ENCODE data around the gene FAXDC2.

FAXDC2 gene, protein sequence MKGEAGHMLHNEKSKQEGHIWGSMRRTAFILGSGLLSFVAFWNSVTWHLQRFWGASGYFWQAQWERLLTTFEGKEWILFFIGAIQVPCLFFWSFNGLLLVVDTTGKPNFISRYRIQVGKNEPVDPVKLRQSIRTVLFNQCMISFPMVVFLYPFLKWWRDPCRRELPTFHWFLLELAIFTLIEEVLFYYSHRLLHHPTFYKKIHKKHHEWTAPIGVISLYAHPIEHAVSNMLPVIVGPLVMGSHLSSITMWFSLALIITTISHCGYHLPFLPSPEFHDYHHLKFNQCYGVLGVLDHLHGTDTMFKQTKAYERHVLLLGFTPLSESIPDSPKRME

DNA sequence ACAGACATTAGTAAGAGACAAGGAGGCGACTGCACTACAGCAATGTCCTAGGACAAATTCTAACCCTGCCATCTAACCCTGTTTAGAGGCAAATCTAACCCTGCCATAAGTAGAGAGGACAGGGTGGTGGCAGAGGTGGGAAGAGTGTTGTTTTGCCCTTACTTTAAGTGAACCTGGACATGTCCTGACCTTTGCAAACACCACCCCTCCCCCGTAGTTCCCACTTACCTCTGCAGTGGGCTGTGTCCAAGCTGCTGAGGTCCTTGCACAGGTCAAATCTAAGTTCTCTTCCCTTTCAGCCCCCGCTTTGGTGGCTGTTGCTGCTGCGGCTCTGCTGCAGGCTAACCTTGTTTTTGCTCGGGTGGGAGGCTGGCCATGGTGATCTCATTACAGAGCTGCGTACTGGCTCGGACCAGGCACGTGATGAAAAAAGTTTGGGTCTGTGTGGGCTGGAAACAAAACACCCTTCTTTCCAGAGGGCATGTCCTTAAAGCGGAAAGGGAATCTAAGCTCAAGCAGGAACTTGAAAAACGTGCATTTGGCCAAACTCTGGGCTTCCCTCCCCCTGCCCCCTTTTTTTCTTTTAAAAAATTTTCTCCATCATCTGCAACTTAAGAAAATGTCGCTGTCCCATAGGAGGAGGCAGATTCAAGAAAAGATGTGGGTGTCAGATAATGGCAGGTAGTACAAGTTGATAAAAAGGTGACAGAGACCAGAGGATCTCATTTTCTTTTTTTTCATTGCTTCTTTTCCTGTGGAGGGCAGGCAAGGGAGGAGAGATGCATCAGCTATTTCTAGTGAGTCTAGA is at the start of gene FAXDC2:
FAXDC2 (minus strand) TSS at position 349 of the 808 bp plus-strand sequence. CDS start 12,425 bp downstream, outside the sequence.
- H3K27ac ChIP-seq, result no peak within 1 kb of the TSS

DNA sequence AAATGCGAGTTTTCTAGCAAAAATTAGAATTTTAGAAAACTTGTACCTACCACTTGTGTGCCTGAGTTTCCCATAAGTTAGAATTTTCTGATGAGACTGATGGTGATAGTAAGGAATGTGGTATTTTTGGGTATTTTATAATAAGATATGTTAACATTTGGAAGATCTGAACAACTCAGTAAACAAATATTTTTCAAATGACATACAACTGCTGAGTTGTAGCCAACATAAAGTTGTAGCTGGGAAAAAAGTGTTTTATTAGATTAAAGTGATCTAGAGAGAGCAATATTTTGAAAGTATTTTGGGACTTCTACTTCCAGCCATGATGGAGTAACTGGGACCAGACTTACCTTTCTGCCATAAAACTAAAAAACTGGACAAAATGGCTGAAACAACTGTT is 49.7 kb upstream of the FAXDC2 start:
- H3K27ac ChIP-seq, result no peak overlapping the region
- no peak for DNase-seq (ENCODE audit: low read depth, low spot score)

More for the DNA sequence above, at the start of gene FAXDC2:
- no peak for DNase-seq (ENCODE audit: low read depth, low spot score)

DNA sequence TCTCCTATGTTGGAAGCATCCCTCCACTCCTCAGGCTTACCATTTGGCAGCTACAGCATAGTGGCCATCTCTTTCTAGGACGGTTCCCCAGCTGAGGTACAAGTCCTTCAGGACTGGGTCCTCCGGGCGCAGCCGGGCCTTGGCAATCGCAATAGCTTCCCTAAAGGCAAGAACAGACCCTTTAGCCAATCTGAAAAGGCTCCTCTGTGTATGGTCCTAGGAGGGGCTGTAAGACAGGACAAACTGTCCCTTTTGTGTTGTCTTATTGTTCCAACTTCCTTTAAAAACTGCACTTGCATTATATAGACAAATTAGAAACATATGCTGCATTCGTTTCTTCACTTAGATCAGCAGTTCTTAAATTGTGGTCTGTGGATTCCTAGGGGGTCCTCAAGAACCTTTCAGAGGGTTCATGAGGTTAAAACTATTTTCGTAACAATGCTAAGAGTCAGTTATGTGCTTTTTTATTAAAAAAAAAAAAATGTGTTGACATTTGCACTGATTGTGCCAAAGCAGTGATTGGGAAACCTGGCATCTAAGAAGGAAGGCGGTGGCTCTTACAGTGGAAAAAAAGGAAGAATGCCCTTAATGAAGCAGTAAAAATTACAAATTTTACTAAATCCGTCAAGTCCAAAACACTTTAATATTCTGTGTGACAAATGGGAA is 48.9 kb upstream of the FAXDC2 start:
- no peak for DNase-seq (ENCODE audit: low read depth, low spot score)
- H3K27ac ChIP-seq, result no peak overlapping the region

DNA sequence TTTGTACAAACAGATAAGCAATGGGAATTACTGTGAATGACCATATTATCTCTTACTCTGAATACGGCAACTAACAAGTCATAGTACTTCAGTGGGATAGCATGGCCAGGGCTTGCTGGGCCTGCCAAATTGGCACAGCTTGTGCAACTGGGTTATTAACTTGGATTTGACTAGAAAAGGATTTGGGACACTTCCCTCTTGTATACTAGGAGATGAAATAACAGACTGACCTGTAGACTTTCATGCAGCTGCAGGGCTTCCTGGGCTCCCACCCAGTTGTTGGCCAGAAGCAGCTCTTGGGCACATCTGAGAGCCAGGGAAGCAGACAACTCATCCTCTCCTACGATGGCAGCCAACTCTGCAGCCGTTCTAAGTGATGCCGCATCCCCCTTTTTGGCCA is 47.8 kb upstream of the FAXDC2 start:
- no peak overlapping the region for H3K27ac ChIP-seq
- no peak for DNase-seq (ENCODE audit: low read depth, low spot score)

DNA sequence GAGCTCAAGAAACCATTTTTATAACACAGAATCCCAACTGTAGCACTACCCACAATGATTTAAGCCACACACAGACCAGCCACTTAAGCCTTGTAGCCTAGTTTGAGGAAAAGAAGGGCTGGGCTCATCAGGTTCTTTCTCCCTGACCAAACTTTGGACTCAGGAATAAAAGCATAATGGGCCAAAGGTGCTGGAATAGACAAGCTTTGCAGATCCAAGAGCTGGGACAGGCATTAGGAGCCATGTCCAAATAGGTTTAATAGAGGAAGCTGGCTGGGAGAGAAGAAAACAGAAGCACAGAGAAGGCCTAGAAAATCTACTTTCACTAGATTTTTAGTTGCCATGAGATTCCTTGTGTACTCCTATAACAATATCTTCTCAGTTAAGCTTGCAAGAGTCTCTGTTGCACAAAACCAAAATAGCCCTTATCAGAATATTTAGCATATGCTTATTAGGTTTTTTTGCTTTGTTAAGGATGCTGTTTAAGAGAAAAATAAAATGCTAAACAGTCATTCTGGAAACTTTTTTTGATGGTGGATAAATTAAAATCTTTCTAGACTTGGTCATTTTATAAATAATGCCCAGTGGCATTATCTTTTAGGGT is 46.3 kb upstream of the FAXDC2 start:
- H3K27ac ChIP-seq, result no peak overlapping the region
- DNase-seq (ENCODE audit: low read depth, low spot score), result no peak

DNA sequence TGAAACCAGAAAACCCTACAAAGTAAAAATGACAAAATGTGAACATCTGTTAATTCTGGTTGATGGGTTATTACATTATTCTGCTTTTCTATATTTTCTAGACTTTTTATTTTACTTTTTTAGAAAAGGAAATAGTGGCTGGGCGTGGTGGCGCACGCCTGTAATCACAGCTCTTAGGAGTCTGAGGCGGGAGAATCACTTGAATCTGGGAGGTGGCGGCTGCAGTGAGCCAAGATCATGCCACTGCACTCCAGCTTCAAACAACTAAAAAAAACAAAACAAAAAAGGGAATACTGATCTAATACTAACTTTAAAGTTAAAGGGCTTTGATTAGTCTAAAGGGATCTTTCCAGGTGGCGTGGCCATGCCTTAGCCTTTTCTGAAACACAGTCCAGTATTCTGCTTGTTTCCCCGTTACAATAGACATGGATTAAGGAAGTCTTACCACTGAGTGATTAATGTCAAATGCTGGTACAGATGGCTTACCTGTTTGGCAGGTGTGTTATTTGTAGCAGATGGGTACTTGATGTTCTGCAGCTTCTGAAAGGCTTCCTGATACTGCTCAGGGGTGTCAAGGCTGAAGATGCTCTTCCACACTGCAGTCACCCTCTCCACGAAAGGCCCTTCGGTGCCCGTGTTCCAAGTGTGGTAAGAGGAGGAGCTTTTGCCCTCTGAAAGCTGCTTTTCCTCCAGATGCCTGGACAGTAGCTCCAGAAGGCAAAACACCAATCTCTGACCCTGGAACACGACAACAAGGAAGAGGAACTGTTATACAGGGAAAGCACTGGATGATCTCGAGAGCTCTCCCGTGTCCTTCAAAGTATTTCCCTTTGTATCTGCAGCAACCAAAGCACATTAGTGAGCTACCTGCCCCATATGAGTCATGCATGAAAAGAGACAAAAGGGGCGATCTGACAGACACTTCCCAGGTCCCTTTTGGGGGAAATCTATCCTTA is 45.5 kb upstream of the FAXDC2 start:
- no peak overlapping the region for H3K27ac ChIP-seq
- DNase-seq (ENCODE audit: low read depth, low spot score), result no peak

DNA sequence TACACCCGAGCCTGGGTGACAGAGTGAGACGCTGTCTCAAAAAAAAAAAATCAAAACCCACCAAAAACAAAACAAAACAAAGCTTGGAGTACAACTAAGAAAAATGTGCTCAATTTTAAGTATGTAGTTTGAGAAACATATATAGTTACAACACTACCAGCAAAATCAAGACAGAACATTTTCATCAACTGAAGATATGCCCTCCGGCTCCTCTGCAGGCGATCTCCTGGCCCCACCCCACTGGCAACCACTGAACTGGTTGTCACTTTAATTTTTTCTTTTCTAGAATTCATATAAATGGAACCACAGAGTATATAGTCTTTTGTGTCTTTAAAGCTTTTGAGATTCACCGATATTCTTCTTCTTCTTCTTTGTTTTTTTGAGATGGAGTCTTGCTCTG is 43.0 kb upstream of the FAXDC2 start:
- DNase-seq (ENCODE audit: low read depth, low spot score), result no peak
- no peak overlapping the region for H3K27ac ChIP-seq

DNA sequence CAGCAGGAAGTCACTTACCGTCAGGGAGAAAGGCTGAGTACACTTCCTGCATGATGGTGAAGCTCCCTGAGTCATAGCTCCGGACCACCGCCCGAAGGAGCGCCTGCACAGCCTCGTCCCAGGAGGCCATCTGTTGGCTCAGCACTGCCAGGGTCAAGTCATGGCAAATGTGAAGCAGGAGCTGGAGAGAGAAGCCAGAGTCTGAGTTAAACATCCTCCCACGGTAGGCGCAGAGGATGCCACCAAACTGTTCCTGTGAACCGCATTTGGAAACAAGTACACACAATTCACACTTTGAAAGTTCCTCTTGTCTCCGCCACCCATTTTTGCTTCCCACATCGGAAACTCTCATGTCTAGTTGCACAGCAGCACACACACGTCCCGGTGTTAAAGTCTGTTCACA is 42.0 kb upstream of the FAXDC2 start:
- H3K27ac ChIP-seq, result no peak overlapping the region
- DNase-seq (ENCODE audit: low read depth, low spot score), result no peak

DNA sequence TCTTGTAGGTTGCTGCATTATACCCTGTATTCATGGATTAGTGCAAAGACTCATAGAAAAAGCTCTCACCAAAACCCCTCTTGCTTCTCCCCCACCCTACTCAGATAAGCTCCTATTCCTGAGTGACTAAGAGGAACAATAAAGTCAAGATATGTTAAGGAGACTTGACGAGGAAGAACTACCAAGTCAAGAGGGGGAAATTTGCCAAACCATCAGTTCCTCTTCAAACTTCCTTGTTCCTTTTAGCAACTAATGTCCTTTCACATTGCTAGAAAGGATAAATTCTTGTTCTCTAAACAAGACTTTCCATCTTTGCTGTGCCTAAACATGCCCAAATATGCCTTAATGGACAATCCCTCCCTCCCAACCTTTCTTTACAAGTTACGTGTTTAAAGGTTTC is 35.0 kb upstream of the FAXDC2 start:
- H3K27ac ChIP-seq, result no peak overlapping the region
- DNase-seq (ENCODE audit: low read depth, low spot score), result no peak

DNA sequence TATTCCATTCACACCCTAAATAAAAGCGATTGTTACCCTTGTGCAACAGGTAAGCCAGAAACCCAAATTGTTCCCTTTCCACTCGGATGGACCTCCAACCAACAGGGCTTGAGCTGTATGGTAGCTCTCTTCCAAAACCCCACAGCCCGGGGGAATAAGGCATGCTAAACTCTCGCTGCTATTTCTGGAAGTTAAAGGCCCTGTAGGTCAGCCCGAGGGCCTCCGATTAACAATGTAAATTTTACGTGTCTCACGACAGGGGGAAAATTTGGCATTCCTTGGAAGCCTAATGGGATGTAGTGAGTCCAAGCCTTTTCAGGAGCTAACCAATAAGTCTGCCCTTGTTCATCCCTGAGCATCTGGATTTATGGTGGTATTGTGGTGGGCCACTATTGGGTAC is 34.0 kb upstream of the FAXDC2 start:
- H3K27ac ChIP-seq, result no peak overlapping the region
- no peak for DNase-seq (ENCODE audit: low read depth, low spot score)

DNA sequence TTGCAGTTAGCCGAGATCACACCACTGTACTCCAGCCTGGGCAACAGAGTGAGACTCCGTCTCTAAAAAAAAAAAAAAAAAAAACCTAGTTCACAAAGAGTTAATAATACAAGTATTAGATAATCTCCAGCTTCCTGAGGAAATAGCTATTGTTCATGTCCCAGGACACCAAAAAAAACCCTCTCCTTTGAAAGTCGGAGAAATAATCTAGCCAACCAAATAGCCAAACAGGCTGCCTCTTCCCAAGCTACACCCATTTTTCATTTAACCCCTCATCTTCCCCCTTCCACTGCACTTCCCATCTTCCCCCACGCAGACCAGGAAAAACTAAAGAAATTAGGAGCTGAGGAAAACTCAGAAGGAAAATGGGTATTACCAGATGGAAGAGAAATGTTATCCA is 31.6 kb upstream of the FAXDC2 start:
- no peak overlapping the region for H3K27ac ChIP-seq
- no peak for DNase-seq (ENCODE audit: low read depth, low spot score)

DNA sequence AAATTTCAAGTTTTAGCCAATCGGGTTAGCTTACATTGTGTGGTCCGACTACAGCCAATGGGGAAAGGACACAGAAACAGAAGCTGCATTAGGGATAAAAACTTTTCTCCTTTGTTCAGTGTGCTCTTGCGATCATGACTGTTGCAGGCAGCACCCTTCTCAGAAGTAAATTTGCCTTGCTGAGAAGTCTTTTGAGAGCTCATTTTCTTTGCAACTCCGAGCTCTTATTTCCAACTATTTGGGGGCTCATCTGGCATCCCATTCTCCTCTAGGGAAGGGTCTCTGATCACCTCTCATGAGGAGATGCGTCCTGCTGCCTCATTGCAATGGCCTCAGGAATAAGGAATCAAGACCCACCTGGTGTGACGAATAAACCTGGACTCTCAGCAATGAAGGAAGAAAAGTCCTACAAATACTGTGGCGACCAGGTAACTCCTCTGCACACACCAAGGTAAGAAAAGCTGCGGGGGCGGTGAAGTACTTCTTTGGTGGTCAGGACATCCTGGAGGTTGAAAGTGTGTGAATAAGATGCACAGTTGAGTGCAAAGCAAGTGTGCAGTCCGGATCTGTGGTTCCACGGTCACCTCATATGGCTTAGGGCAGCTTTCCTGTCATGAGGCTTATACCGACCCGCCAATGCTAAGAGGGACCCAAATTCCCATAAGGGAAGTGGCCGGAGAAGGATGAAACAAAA is 28.4 kb upstream of the FAXDC2 start:
- H3K27ac ChIP-seq, result no peak overlapping the region
- no peak for DNase-seq (ENCODE audit: low read depth, low spot score)

DNA sequence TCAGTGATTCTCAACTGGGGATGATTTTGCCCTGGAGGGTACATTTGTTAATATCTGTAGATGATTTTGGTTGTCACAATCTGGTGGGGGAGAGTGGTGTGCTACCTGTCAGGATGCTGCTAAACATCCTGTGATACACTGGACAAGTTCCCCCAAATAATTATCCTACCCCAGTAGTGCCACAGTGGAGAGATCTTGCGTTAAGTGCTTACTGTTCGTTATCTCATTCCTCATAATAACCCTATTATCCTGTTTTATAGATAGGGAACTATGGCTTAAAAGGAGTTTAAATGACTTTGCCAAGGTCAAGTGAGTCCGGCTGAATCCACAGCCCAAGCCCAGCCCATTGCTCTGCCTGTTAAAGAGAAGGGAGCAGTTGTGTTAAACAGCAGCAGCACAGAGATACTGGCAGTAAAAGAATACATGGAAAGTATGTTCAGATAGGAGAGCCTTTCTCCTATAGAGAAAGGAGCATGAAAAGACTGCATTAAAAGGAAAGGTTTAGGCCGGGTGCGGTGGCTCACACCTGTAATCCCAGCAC is 23.5 kb upstream of the FAXDC2 start:
- H3K27ac ChIP-seq, result no peak overlapping the region
- no peak for DNase-seq (ENCODE audit: low read depth, low spot score)

DNA sequence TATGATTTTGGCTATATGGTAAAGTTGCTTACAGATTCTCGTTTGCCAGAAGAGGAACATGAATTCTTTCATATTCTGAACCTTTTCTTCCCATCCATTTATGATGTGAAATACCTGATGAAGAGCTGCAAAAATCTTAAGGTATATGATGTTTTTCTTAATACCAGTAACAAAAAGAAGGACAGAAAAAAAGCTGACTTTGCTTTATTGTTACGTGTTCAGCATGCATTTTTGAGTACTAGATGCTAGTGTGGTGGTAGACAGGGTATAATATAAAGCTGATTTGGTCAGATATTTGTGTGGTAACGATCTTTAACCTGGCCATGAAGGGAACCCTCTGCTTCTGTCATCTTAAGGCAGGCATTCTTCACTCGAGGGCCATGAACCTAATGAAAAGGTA is 21.3 kb upstream of the FAXDC2 start:
- H3K27ac ChIP-seq, result no peak overlapping the region
- no peak for DNase-seq (ENCODE audit: low read depth, low spot score)

DNA sequence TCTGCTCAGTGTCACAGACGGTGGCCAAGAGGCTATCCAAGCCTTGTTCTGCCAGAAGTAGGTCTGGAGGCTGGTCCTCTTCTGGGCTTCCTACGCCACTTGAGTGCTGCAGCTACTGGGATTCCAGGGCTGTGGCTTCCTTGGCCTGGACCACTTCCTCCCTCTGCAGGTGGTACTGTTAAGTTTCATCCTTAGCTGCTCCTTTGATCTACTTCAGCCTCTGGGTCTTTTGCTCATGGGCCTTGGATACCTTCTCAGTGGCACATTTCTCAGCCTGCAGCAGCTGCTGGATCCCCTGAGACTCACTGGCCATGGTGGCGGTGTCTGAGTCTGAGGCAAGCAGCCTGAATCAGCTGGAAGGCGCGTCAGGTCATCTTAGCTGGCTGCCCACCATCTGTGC is 18.3 kb upstream of the FAXDC2 start:
- DNase-seq (ENCODE audit: low read depth, low spot score), result no peak
- no peak overlapping the region for H3K27ac ChIP-seq

DNA sequence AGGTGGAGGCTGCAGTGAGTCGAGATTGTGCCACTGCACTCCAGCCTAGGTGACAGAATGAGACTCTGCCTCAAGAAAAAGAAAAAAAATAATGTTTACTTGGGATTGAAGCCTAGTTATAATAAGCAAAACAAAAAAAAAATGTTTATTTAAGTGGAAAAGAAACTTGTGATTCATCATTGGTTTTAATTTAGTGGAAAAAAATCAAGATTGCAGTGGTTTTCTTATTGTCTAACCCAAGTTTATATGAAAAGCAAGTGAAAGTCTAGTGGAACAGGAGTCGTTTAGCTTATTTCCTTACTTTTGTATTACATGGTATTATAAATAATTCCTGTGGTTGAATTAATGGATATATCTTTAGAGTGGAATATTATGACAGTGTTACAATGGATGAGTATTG is 16.4 kb upstream of the FAXDC2 start:
- DNase-seq (ENCODE audit: low read depth, low spot score), result no peak
- no peak overlapping the region for H3K27ac ChIP-seq

DNA sequence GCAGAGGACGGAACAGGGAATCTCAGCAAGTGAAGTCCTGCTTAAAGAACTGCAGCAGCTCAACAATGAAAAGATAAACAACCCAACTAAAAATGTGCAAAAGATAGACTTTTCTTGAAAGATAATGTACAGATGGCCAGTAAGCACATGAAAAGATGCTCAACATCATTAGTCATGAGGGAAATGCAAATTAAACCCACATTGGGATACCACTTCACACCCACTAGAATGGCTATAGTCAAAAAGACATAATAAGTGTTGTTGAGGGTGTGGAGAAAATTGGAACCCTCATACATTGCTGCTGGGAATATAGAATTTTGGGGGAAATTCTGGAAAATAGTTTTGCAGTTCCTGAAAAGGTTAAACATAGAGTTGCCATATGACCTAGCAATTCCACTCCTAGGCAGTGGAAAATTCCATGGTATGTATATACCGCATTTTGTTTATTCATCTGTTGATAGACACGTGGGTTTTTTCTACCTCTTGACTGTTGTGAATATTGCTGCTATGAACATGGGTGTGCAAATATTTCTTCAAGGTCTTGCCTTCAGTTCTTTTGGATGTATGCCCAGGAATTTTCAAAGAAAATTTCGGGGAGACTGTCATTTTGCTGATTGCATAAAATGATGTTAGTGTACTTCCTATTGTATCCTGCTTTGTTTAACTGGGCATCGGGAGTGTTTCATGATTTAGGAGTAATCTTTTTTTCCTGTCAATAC is 15.2 kb upstream of the FAXDC2 start:
- H3K27ac ChIP-seq, result no peak overlapping the region
- DNase-seq (ENCODE audit: low read depth, low spot score), result no peak

All from epithelial cell of prostate (primary cell).